GDM1 (cell line): ENCODE results near the gene NDOR1.

Experiments used
- DNase-seq: peaks from one replicate; lab custom pipeline; 2025; lab: John Stamatoyannopoulos, UW

NDOR1 gene

DNA sequence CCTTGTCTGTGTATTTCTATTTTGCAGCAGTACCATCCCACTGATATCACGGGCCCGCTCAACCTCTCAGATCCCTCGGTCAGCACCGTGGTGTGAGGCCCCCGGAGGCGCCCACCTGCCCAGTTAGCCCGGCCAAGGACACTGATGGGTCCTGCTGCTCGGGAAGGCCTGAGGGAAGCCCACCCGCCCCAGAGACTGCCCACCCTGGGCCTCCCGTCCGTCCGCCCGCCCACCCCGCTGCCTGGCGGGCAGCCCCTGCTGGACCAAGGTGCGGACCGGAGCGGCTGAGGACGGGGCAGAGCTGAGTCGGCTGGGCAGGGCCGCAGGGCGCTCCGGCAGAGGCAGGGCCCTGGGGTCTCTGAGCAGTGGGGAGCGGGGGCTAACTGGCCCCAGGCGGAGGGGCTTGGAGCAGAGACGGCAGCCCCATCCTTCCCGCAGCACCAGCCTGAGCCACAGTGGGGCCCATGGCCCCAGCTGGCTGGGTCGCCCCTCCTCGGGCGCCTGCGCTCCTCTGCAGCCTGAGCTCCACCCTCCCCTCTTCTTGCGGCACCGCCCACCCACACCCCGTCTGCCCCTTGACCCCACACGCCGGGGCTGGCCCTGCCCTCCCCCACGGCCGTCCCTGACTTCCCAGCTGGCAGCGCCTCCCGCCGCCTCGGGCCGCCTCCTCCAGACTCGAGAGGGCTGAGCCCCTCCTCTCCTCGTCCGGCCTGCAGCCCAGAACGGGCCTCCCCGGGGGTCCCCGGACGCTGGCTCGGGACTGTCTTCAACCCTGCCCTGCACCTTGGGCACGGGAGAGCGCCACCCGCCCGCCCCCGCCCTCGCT lies 37.5 kb upstream of the NDOR1 start:
- DNase-seq, result no peak

DNA sequence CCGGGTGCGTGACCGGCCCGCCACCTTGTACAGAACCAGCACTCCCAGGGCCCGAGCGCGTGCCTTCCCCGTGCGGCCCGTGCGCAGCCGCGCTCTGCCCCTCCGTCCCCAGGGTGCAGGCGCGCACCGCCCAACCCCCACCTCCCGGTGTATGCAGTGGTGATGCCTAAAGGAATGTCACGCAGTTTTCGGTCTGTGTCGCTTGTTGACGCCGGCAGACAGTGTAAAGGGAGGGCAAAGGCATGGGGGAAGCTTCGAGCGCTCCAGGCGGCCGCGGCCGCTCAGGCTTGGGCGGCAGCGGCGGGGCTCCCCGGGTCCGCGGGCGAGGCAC lies 37.0 kb upstream of the NDOR1 start:
- DNase-seq, result no peak

DNA sequence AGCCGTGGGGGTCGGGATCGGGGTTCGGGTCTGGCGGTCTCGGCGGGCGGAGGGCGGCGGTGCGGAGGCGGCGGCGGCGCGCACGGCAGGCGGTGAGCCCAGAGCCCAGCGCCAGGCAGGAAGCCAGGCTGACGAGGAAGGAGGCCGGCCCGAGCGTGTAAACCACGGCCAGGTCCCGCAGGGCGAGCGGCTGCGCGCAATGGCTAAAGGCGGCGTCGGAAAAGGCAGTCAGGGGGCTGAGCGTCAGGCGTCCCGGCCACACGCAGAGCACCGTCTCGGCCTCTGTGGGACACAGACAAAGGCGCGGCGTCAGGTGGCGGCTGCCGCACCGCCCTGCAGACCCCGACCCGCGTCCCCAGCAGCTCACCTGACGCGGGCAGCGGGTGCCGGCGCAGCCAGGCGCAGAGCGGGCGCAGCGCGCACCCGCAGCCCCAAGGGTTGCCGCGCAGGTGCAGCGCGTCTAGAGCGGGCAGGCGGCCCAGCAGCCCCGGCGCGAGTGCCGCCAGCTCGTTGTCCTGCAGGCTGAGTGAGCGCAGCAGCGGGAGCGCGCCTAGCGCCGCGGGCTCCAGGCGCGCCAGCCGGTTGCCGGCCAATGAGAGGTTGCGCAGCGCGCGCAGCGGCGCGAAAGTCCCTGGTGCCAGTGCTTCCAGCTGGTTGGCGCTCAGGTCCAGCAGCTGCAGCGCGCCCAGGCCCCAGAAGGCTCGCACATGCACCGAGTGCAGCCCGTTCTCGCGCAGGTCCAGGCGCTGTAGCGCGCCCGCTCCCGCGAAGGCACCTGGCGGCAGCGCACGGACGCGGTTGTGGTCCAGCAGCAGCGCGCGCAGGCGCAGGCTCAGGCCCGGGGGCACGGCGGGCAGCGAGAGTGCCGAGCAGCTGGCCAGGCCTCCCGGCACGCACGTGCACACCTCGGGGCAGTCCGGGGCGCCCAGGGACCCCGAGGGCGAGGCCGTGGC lies 36.3 kb upstream of the NDOR1 start:
- no peak for DNase-seq

DNA sequence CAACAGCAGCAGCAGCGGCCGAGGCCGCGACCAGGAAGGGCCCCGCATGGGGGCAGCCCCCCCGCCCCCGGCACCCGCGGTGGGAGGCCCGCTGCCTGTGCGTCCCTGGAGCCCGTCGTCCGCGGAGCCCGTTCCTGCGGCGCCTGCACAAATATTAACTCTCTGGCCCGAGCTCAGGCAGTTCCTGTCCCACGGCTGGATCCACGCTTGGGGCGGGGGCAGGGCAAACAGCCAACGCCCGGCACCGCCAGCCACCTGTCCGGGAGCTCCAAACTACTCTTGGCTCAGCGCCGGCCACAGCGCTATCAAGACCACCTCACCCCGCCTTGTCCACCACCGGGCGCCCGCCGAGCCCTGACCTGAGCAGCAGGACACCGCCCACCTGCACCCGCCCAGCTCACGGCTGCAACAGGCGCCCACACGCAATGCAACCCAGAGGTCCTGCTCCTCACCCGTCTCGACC lies 35.6 kb upstream of the NDOR1 start, which contains the start of gene LRRC26:
Gene LRRC26 (minus strand): TSS at position 156 of the 463 bp plus-strand sequence. CDS start 108 bp downstream, at position 48.
- no peak for DNase-seq

DNA sequence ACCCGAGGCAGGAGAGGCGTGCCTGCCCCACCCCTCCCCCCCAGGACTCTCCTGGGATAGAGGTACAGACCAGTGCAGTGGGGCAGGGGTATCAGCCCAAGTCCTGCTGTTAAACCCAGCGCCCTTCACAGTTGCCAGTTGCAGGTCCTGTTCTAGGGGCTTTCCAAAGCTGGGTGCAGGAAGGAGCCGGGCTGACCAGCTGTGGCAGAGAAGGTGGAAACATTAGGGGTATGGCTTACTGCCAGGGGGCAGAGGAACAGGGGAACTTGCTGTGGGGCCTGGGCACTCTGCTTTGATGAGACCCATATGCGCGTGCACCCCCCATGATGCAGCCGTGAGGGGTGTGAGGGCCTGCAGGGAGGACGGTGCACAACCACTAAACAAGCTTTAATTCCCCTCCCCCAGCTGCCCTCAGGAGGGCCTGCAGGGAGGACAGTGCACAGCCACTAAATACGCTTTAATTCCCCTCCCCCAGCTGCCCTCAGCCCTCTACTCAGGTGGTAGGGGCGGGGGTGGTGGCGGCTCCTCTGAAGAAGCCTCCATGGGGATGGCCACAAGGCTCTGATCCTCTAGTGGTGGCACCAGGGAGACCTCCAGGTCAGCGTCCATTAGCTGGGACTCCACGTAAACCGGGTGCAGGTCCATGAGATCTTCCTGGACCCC lies 34.9 kb upstream of the NDOR1 start:
- no peak for DNase-seq

DNA sequence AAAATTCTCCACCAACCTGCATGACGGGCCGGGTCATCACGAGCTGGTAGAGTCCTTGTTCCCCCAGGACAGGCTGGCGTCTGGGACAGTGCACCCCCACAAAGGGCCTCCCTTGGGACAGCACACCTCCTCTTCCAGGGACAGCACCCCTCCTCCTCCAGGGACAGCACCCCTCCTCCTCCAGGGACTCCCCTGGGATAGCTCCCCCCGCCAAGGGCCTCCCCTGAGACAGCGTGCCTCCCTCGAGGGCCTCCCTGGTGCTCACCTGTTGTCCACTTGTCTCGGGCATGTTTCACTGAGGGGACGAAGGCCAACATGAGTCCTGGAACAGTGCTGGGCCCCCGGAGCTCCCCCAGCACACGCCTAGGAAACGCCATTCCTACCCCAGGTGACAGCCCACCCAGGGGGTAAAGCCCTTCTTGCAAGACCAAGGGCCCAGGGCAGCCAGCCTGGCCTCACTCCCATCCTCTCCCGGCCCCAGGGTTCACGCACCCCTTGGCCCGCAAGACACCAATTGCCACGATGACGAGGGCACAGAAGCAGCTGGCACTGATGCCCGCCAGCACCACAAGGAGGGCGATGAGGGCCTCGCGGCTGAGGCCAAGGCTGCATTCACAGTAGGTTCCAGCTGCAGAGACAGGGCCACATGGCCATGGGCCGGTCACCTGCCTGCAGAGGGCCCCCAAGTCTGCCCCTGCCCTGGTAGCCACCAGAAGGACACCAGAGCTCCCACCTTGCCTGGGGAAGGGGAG lies 34.2 kb upstream of the NDOR1 start:
- DNase-seq, result no peak

DNA sequence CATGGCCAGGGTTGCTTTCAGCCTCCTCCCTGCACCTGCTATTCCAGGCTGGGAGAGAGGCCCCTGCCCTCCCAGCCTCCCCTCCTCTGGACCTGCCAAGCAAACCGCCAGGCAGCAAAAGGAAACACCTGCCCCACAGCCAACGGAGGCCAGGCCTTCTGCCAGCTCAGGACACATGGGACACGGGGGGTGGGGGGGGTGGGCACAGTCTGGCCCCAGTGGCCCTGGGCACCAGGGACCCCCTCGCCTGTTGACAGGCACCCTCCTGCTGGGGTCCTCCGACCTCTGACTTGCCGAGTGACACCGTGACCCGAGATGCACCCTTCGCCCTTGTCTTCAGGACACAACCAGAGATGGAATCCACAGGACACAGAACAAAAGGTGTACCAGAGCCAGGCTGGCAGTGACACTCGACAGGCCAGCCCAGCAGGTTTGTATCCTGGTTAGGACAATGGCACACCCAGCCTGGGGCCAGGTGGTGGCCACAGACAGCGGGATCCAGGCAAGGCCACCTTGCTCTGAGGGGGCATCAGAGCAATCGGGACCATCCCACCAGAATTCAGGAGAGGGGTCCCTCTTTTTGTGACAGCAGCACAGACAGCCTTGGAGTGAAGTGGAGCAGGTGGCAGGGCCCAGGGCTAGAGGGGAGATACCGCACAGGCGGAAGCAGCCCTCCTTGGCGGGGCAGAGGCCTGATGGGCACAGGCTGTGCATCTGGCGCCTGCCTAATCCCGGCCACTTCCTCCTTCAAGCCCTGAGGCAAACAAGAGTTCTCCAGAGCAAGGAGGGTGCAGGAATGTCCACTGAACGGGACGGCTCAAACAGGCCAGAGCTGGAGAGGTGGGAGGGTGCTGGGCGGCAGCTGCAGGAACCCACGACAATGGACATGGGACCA lies 32.4 kb upstream of the NDOR1 start:
- no peak for DNase-seq

DNA sequence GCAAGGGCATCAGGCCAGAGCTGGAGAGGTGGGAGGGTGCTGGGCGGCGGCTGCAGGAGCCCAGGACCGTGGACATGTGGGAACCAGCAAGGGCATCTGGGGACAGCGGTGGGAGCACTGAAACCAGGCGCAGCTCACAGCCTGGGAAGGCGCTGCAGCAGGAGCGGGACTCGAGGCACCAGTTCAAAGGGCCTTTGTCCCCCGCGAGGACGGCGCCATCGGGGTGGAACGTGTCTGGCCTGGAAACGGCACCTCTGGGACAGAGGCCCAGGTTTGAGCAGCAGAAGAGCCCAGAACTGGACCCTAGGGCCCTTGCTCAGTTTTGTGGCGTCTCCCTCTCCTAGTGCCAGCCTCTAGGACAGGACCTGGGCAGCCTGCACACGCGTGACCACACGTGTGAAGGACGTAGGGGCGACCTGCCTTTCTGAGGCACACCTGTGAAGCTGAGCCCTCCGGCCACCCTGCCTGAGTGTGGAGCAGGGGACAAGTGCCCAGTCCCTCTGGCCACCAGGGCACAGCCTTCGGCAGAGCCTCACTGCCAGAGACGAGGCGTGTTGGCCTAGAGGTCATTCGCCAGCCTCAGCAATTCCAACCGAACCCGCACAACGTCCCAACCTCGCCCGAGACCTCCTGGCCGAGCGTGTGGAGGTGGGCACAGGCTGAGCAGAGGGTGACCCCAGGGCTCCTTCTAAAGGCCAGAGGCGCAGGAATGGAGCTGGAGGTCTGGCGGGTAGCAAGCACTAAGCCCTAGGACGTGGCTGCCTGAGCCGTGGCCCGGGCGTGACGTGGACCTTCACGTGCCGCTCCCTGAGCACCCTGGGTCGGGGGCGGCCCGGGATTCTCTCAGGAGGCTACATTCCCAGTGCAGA lies 31.5 kb upstream of the NDOR1 start:
- no peak for DNase-seq

DNA sequence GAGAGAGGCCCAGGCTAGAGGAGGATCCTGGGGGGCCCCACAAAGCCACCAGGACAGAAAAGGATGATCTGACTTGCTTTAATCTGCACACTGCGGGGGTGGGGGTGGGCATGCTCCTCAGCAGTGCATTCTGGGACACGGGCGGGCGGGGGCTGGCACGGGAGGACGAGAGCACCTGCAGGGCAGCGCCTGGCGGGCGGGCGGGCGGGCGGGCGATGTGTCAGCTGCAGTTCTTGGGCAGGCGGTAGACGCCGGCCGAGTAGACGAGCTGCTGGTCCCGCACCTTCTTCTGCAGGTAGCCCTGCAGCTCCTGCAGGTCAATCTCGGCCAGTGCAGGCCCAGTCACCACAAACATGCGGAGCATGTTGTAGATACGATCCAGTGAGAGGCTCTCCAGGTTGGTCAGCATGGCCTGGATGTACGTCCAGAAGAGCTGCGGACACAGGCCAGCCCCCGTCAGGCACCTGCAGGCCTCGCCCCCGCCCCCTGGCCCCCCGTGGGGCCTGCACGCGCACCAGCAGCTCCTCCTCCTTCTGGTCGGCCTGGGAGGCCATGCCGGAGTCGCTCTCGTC lies 30.7 kb upstream of the NDOR1 start:
- DNase-seq, result no peak

DNA sequence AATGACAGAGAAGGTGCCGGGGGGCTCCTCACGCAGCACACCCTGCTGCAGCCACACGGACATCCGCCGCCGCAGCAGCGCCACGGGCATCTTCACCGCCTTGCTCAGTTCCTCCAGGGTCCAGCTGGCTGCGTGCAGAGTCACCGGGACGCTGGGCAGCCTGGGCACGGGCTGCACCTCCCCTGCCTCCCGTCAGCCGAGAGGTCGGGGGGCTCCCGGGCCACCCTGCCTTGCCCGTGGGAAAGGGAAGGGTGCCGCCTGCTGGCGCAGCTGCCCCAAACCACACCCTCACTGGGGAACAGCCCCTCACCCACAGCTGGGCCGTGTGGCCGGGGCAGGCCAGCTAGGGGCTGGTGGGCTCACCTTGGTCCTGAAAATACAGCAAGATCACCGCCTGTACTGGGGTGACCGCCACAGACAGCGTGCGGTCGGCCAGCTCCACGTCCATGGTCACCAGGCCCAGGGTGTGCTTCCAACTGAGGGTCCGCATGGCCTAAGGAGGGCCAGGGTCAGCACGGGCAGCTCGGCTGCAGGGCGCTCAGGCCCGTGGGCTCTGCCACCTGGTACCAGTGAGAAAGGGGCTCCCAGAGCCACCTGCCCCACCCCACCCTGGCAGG lies 30.0 kb upstream of the NDOR1 start:
- DNase-seq, result no peak

DNA sequence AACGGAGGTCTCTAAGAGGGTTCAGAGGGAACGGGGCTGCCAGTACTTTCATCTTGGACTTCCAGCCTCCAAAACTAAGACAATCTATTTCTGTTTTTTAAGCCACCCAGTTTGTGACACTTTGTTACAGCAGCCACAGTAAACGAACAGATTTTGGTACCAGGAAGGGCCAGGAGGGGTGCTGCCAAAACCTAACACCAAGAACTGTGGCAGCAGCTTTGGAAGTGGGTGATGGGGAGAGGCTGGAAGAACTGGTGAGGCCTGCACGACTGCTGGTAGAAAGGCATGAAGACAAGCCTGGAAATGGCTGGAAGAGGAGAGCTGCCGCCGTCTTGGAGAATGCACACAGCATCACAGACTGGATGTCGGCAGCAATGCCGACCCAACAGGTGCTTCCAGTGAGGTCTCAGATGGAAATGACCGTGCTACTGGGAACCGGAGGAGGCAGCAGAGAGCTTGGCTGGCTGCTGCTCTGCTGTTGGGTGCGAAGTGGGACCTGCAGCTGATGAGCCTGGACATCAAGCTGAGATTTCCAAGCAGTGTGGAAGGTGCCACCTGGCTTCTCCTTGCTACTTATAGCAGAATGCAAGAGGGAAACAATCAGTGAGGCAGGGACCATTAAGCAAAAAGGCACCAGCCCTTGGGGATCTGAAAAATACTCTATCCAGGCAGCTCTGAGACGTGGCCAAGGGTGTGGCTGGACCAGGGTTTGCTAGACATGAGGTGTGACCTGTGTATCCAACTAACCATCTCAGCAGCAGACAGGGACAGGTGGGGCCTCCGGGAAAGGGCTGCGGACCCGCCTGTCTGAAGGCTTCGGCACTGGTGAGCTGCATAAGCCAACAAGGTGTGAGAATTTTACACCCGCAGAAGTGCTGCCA lies 29.0 kb upstream of the NDOR1 start:
- DNase-seq, result no peak

DNA sequence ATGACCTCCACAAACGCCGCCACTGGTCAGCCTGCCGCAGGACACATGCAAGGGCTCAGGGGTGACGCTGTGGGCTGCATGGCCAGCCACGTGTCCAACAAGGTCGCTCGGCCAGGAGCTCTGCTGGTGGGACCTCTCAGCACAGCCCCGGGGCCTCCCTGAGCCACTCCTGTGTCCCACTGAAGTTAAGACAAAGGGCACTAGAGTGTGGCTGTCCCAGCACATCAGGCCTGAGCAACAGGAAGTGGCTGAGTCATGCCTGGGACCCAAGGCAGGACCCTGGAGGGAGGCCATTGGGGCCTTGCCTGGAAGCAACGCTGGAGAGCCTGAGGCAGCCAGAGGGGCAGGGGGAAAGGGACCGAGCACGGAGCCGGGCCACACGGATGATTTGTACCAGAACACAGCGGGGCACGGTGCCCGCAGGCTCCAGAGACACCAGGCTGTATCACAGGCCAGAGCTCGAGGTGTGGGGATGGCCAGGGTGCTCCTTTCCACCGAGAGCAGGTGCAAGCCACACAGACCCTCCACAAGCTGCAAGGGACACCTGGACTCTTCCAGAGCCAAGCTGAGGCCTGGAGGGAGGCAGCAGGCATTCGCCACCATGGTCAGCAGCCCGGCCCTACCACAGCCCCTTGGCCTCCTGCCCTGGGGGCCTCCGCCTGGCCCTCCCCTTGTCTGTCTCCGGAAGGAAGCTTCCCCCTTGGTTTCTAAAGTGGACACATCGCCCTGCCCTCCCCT lies 27.1 kb upstream of the NDOR1 start:
- DNase-seq, result no peak

DNA sequence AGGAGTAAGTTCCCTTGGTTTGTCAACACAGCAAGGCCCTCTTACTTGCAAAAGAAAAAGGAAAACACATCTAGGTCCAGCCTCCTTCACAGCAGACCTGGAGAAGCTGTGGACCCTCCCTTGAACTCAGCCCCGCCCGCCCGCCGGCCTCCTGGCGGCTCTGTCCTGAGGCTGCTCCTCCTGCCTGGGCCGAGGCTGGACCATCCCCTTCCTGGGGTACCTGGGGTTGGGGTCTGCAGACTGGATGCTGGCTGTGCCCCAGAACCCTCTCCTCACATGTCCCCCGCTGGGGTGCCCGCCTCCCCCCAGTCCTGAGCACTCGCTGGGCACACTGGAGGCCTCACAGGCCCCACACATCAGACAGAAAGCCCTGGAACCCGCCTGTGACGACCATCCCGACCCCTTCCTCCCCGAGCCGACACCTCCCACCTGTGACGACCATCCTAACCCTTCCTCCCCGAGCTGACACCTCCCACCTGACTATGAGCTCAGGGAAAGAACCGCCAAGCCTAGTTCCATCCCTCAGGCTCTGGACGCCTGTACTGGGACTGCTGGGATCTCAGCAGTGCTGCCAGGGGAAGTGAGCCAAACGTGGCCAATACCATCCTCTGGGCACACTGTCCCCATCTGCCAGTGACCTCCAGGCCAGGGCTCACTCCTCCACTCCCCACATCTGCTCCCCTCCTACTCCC lies 26.4 kb upstream of the NDOR1 start:
- no peak for DNase-seq

DNA sequence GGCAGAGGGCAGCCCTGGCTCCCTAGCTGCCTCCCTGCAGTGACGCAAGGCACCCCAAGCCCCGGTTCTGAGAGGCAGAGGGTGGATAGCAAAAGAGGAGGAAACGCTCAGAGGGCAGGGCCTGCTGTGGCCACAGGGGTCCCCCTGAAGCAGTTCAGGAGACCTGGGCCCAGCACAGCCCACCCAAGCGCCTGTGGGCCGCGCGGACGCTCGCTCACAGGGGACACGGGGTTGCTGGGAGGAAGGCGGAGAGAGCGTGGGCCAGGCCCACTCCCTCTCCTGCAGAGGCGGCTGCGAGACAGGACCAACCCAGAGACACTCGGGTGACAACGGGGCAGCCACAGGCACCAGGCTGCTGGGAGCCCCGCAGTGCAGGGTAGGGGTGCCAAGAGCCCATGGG lies 25.7 kb upstream of the NDOR1 start:
- no peak for DNase-seq

DNA sequence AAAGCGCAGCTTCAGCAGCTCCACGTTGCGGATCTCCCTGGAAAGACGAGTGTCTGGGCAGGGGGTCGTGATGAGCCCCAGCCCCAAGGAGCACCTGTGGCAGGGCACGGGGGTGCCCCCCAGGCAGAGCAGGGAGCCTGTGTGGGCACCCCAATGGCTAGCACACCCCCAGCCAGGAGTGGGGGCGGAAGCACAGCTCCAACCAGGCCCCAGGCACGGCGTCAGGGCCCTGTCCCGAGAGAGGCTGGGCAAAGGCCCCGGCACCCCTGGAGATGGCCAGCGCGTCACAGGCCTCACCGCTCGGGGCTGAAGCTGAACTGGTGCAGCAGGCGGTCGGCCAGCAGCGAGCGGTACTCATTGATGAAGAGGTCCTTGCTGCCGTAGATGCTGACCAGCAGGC lies 25.0 kb upstream of the NDOR1 start:
- DNase-seq, result no peak

DNA sequence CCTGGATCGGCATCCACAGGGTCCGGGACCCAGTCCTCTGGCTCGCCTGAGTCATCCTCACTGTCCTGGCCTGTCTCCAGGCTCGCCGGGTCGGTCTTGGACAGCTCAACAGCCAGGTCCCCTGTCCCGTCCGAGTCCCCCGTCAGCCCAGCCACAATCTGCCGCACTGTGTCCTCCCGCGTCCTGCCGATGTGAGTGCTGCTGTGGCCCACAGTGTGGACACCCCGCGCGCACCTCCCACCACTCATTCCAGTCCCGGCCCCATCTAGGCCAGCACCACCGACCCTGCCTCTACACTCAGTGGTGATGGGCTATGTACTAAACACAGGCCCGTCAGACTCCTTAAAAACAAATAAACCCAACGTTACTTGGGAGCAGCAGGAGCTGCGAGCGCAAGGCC lies 23.8 kb upstream of the NDOR1 start:
- DNase-seq, result no peak

DNA sequence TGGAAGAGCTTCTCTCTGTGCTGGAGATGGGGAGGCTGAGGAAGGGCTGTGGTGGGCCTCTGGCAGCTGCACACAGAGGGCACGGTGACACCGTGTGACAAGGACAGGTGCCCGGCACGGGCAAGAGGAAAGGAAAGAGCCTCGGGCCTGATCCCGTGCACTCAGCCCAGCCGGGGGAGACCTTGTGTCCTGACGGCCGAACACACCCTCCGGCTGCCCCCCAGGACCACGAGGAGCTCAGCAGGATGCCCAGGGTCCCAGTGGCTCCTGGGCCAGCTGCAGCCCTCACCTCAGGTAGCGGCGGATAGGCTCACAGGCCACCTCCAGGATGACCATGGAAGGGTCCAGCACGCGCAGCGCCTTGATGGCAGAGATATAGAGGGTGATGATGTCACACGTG lies 22.7 kb upstream of the NDOR1 start:
- no peak for DNase-seq
